Thyroid gland (tissue), 4 donors: ENCODE measurements around the gene TMEM37. TPM values are rescaled to one million over a fixed set of nuclear protein-coding genes. Genes with fewer than 3 reads are reported as not detected.

Experiments used
- DNase-seq, 2 donors: peaks; one replicate each; pipeline ENCODE4 v3.0.0-alpha.2; 2019
- H3K27ac ChIP-seq, 3 donors: fragments of 200-600 bp; sonication (generic); 1 replicate in 2 of 3; 2 replicates in 1 of 3; pipeline ENCODE4 v1.5.1; 2016 to 2019; ENCODE audit warnings: mild to moderate bottlenecking in 1 of 3, moderate library complexity in 1 of 3
- H3K27me3 ChIP-seq: fragments of 200-600 bp; sonication (generic); one replicate; pipeline ENCODE4 v1.5.1; 2019
- H3K36me3 ChIP-seq, 2 donors: fragments of 200-600 bp; sonication (generic); one replicate each; pipeline ENCODE4 v1.5.1; 2016 to 2019
- H3K4me1 ChIP-seq, 2 donors: fragments of 200-600 bp; sonication (generic); one replicate each; pipeline ENCODE4 v1.5.1; 2017 to 2019
- H3K4me3 ChIP-seq, 3 donors: fragments of 200-600 bp; sonication (generic); replicated peaks in 1 of 3; 1 replicate in 2 of 3; 2 replicates in 1 of 3; pipeline ENCODE4 v1.5.1; 2016; ENCODE audit warnings: mild to moderate bottlenecking in 1 of 3
- H3K9me3 ChIP-seq: fragments of 200-600 bp; sonication (generic); one replicate; pipeline ENCODE4 v1.5.1; 2017
- POLR2A ChIP-seq, 2 donors: fragments of 450-650 bp; IDR thresholded peaks; one replicate each; pipeline ENCODE4 v1.6.1; 2017; ENCODE audit warnings: antibody characterized with exemption in 2 of 2, mild to moderate bottlenecking in 2 of 2, moderate library complexity in 1 of 2
- WGBS, 2 donors: methylation state at CpG; one replicate each; pipeline ENCODE4 v1.1.5; 2017; 5-methylcytosine and 5-hydroxymethylcytosine counted together
- intact Hi-C: fragments of 100-400 bp; cut with DNase I; formaldehyde crosslinking; loops from one replicate; pipeline ENCODE4 v1.15.1; 2023
- total RNA-seq, 4 donors: library from RNA; depleted of rRNA; stranded (reverse); fragments of >200 nt; gene quantifications; one replicate each; pipeline ENCODE4 v1.2.3, GENCODE V29; 2016
- TF ChIP-seq, protein P1 (sequence below), 6 experiments: fragments of 200-600 bp in 3 of 6; fragments of 450-650 bp in 3 of 6; sonication (generic) in 3 of 6; IDR thresholded peaks; one replicate each; pipeline ENCODE4 v1.5.1; 2016 to 2019; ENCODE audit warnings: antibody characterized with exemption in 6 of 6, mild to moderate bottlenecking in 2 of 6, inconsistent platforms in 1 of 6, moderate library complexity in 1 of 6

Gene TMEM37
- total RNA-seq, 4 donors from 2014 or later = 34.4 to 50.2 (median 43.1) TPM

GRCh38 chr2:119473621-119474370, 42.1 kb downstream of the TMEM37 start:
- Histone ChIP-seq H3K4me3 (no peak overlapping the region), H3K27ac (no peak overlapping the region), H3K27me3 (no peaks in the 10 kb centered on the region), H3K9me3 (no peaks in the 10 kb centered on the region), H3K4me1 (peaks cover 0 to 6% of the 10 kb centered on the region in 2 donors), H3K36me3 (no peaks in the 10 kb centered on the region)
- DNase-seq = no peak
- TF ChIP-seq, protein P1, sequence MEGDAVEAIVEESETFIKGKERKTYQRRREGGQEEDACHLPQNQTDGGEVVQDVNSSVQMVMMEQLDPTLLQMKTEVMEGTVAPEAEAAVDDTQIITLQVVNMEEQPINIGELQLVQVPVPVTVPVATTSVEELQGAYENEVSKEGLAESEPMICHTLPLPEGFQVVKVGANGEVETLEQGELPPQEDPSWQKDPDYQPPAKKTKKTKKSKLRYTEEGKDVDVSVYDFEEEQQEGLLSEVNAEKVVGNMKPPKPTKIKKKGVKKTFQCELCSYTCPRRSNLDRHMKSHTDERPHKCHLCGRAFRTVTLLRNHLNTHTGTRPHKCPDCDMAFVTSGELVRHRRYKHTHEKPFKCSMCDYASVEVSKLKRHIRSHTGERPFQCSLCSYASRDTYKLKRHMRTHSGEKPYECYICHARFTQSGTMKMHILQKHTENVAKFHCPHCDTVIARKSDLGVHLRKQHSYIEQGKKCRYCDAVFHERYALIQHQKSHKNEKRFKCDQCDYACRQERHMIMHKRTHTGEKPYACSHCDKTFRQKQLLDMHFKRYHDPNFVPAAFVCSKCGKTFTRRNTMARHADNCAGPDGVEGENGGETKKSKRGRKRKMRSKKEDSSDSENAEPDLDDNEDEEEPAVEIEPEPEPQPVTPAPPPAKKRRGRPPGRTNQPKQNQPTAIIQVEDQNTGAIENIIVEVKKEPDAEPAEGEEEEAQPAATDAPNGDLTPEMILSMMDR (IDR thresholded peaks at IDR 0.05) = no peak
- no peak for TF ChIP-seq POLR2A (IDR thresholded peaks at IDR 0.05)
- intact Hi-C loops = no loop called here
- 65 to 79% methylated on average over 15 to 16 of the region's 16 CpGs for WGBS, 2 donors

GRCh38 chr2:119474371-119475224, 42.9 kb downstream of the TMEM37 start:
- intact Hi-C loops = no loop called here
- DNase-seq = no peak
- 86 to 92% methylated on average over 8 to 17 of the region's 17 CpGs for WGBS, 2 donors
- peaks cover 0 to 6% of the 10 kb centered on the region in 2 donors for H3K4me1 ChIP-seq
- no peak overlapping the region for H3K4me3 ChIP-seq
- H3K36me3 ChIP-seq = no peaks in the 10 kb centered on the region
- TF ChIP-seq, protein P1 (IDR thresholded peaks at IDR 0.05) = no peak
- no peak for TF ChIP-seq POLR2A (IDR thresholded peaks at IDR 0.05)
- H3K9me3 ChIP-seq = no peaks in the 10 kb centered on the region
- no peak overlapping the region for H3K27ac ChIP-seq
- no peaks in the 10 kb centered on the region for H3K27me3 ChIP-seq

- no peak overlapping the region for H3K27ac ChIP-seq
- intact Hi-C loops = no loop called here
- H3K4me1 ChIP-seq = peaks cover 0 to 6% of the 10 kb centered on the region in 2 donors
- WGBS, 2 donors = 83 to 87% methylated on average over 9 of the region's 9 CpGs
- H3K4me3 ChIP-seq = no peak overlapping the region
- TF ChIP-seq, protein P1 (IDR thresholded peaks at IDR 0.05) = no peak
- TF ChIP-seq POLR2A (IDR thresholded peaks at IDR 0.05) = no peak
- no peak for DNase-seq
- H3K27me3 ChIP-seq = no peaks in the 10 kb centered on the region
- no peaks in the 10 kb centered on the region for H3K36me3 ChIP-seq
- H3K9me3 ChIP-seq = no peaks in the 10 kb centered on the region
Measured at GRCh38 chr2:119475225-119475856, 43.7 kb downstream of the TMEM37 start.

GRCh38 chr2:119475857-119476244, 44.2 kb downstream of the TMEM37 start:
- H3K27me3 ChIP-seq = no peaks in the 10 kb centered on the region
- intact Hi-C loops = loop anchor here (2.0 kb wide), 1 partner anchor 69 kb away; no protein-coding TSS in a partner anchor
- H3K9me3 ChIP-seq = no peaks in the 10 kb centered on the region
- TF ChIP-seq POLR2A (IDR thresholded peaks at IDR 0.05) = no peak
- TF ChIP-seq, protein P1 (IDR thresholded peaks at IDR 0.05) = no peak
- no peaks in the 10 kb centered on the region for H3K36me3 ChIP-seq
- no peak for DNase-seq
- WGBS, 2 donors = 69 to 75% methylated on average over 6 of the region's 6 CpGs
- peaks cover 0 to 6% of the 10 kb centered on the region in 2 donors for H3K4me1 ChIP-seq
- H3K27ac ChIP-seq = no peak overlapping the region
- H3K4me3 ChIP-seq = no peak overlapping the region
